Activated CD4-positive, CD25-positive, alpha-beta regulatory T cell treated with anti-CD3 and anti-CD28 coated beads, Interleukin-2, amount 50 U/mL, for 24 hours (primary cell): ENCODE measurements around the gene SH3RF3.

Source experiments
- ATAC-seq, 2 donors: fragments of 150-1000 bp; cut with Tn5 transposase; one replicate each; pipeline ENCODE4 v1.10.0; 2021; ENCODE audit warnings: mild to moderate bottlenecking in 1 of 2, moderate library complexity in 1 of 2

SH3RF3 gene

GRCh38 chr2:109244750-109245382 is 115.9 kb downstream of the SH3RF3 start:
- no peak for ATAC-seq

GRCh38 chr2:109246176-109246575 is 117.2 kb downstream of the SH3RF3 start:
- no peak for ATAC-seq

DNA sequence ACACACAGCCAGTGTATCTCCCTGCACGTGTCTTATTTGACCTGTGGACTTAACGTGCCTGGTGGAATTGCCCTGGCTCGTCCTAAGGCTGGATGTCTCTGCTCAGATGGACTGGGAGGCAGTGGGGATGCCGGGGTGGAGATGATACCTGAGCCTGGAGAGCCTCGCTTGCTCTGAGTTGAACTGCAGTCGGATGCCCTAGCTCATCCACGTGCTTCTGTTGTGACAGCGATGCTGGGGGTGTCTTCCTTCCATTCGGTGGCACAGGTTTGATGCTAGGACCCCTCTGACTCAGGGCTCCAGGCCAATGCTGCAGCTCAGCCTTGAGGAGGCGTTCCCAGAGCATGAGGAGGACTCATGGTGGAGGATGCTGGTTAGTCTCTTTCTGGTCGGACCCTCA is 117.6 kb downstream of the SH3RF3 start:
- no peak for ATAC-seq

- no peak for ATAC-seq
Measured at GRCh38 chr2:109247340-109247739, 118.3 kb downstream of the SH3RF3 start.

DNA sequence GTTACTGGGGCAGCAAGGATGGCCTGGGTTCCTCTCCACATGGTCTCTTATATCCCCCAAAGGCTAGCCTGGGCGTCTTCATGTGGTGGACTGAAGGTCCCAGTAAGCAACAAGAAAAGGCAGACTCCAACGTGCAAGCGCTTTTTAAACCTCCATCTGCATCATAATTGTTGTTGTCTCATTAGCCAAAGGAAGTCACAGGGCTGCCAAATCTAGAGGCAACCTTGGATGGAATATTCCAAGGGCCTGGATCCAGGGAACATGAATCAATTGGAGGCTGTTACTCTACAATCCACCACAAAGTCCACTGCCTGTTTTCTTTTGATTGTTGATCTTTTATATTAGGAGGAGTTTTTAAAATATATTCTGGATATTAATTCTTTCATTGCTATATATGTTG is 118.8 kb downstream of the SH3RF3 start:
- ATAC-seq: no peak

- ATAC-seq: no peak
Measured at GRCh38 chr2:109248590-109248989, 119.6 kb downstream of the SH3RF3 start.

DNA sequence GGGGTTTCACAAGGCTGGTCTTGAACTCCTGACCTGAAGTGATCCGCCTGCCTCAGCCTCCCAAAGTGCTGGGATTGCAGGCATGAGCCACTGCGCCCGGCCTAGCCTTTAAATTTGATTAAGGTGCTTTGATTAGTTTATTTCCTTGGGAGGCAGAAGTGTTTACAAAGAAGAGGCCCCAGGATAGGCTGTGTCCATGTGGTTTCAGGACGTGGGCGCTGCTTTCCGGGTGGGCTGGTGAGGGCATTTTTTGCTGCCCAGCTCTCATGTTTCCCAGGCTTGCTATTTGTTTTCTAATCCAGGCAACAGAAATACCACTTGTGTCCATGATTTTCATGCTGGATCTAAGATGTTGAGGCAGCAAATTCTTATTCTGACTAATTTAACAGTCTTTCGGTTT is 124.2 kb downstream of the SH3RF3 start:
- no peak for ATAC-seq

GRCh38 chr2:109254174-109254904 is 125.3 kb downstream of the SH3RF3 start:
- ATAC-seq: no peak

DNA sequence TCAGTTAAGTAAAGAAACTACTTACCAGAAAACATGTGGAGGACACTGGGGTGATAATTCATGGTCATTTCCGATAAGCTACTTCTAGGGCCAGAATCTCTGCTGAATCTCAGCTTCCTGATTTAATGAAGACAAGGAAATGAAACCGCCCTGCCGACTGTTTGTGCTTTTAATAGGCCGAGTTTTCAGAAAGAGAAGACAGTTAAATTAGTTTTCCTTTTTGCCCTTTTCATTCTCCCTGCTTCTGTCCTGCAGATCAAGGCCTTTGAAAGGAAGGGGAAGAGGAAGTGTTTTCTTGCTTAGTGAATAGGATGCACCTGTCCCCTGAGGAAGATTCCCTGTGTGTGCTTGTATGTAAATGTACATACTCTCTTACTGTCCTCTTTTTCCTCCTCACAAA is 126.6 kb downstream of the SH3RF3 start:
- no peak for ATAC-seq

DNA sequence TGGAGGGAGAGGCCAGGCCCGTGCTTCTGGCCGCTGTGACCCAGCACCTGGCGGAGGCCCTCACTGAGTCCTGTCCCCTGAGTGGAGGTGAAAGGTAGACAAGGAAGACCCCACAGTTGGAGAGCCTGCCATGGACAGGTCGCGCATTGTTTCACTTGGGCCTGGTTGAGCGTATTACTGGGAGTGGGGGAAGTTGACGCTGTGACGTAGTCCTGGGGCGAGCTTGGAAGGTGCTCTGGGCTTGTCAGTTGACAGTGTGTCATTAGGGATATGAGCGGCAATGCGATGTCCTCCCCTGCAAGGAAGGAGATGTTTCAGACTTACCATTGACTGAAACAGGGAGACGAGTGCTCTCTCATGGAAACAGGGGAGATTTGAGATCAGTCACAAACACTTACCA is 127.1 kb downstream of the SH3RF3 start:
- no peak for ATAC-seq

DNA sequence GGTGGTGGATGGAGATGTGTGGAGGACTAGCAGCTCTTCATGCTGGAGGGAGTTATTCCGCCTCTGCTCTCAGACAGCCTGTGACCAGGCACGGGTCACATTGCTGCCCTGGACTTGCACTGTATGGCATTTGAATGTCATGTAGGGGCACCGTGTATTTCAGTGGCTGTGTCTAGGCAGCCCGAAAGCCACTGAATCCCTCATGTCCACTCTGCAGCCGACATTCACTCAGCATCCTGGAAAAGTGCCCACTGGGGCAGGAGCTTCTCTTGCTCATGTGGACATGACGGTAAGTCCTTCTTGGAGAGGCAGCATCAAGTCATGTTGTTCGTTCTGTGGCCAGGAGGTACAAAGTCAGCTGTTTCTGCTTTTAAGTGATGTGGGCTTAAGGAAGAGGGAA is 127.9 kb downstream of the SH3RF3 start:
- ATAC-seq: no peak

- ATAC-seq: no peak
Measured at GRCh38 chr2:109257653-109258052, 128.6 kb downstream of the SH3RF3 start.

DNA sequence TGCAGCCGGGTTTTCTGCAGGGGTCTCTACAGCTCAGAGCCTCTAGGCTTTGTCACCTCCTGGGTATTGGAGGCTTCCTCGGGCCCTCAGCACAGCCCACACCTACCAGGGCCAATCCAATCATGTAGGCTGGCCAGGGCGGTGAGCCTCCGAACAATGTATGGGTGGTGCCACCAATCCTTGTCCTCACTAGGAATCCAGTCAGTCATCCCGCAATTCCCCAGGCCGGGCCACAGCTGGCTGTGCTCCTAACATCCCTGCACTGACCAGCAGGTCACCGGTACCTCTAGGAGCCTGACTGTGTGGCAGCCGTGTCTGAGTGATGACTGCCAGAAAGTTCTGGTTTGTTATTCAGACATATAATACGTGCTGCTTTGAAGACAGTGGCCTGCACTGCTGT is 129.4 kb downstream of the SH3RF3 start:
- no peak for ATAC-seq

- no peak for ATAC-seq
Measured at GRCh38 chr2:109258905-109259540, 130.0 kb downstream of the SH3RF3 start.

DNA sequence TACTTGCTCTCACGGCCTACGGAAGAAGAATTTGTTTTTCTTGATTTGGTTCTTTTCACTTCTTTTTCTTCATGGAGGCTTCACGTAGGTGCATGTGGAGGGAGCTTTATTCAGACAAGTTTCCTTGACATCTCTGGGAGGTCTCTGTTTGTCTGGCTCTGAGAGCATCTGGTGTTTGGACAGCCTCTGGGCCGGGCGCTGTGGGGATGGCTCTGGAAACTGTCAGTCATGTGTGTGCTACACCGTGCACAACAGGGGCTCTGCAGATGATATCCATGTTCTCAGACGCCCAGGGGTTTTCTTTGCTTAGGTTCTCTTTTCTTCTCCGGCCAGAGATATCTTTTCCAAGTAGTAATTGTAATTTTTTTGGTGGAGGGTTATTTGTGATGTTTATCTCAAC is 130.7 kb downstream of the SH3RF3 start:
- no peak for ATAC-seq

DNA sequence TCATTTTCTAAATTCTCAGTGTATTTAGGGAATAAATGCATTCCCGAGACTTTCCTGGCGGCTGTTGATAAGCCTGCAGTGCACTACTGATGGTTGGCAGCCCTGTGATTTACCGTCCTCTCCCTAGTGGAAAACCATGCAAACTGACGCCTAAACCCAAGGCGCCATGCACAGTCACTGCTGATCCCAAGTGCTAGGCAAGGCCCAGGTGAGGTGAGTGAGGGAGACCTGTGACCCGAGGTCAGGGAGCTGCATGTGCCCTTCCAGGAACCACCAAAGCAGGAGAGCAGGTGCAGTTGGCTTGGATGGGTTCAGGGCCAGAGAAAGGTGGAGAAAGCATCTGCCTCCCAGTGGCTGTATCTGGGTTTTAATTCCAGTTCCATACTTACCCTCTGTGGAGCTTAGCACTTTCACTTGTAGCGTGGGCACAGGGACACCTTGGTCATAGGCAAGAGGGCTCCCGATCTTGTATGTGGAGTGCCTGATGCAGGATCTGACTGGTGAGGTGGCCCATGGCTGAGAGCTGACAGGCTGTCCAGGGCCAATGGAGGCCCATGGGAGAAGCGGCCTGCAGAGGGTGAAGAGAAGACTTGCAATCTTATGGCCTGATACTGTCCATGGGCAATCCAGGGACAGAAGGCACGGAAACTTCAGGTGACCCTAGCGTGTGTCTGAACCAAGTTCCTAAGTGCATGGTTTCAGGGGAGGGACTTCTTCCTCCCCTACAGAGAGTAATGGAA is 131.3 kb downstream of the SH3RF3 start:
- no peak for ATAC-seq

DNA sequence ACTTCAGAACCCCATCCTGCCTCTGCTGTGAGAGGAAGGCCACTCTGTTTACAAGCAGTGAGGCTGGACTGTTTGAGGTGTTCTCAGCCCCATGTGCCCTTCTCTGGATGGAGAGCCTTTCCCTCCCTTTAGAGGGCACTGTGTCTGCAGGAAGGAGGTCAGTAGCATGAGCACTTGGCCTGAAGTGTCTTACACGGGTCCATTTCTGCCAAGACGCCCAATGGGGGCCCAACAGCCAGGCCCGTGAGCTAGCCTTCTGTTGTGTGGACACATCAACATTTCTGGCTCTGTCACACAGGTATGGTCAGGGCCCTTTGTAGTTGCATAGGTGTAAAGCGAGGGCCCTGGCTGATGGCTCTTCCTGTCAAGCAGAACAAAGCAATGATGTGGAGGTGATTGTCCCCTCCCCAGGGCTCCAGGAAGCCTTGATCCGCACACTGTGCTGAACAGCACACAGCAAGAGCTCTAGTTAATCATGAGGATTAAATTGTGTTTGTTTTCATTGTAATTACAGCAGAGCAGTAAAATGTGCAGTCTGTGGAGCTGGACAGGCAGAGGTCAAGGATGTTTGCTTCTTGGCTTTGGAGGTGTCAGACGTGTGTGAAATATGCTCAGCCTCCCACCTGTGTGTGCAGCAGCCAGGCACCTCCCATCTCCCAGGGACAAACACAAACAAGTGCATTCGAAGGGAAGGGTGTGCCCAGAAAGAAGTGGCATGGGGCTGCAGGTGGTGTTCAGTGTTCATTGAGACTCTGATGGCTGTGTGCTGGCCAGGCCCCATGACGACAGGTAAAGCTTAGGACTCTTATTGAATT is 132.1 kb downstream of the SH3RF3 start:
- no peak for ATAC-seq

GRCh38 chr2:109261906-109262631 is 133.1 kb downstream of the SH3RF3 start:
- no peak for ATAC-seq

DNA sequence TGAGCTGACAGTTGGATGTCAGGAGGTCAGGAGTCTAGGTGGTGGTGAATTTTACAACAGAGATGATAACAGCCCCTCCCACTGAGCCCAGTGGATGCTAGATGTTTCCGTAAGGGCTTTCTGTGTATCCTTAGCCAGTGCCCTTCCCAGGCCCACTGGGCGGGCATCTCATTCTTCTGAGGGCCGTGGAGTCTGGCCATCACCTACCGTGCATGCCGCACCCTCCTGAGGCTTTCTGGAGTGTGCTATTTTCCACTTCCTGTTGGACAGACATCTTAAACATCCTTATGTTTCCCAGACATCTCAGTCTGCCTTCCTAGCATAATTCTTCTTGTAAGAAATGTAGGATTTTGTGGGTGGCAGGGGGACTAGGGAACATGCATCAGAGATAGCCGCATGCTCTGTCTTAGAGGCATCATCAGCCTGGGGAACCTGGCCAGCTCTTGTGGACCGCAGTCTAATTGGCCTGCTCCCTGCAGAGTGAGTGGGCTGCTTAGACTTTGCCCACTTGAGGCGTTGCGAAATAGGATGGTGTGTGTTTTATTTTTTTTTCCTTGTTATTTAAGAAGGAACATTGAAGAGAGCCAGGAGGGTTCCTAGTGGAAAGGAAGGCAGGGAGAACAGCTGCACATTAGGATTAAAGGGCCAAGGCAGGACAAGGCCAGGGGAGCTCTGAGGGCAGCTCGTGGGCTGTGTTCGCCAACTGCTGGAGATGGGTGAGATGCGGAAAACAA is 135.8 kb downstream of the SH3RF3 start:
- ATAC-seq: no peak

DNA sequence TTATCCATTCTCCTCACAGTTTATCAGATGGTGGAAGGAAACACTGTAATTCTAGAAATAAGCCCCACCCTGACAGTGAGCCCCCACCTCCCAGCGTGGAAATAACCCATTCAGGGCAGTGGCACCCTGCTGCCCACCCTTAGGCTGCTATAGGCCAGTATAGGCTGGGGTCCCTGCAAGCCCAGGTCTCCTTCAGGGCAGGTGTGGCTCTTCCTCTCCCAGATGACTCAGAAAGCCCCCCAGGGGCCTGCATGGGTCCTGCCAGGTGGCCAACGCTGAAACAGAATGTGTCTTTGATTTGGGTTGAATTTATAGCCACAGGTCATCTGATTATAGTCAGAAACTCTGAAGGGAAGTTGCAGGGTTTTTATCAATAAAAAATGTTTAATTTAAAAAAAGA is 136.4 kb downstream of the SH3RF3 start:
- ATAC-seq: no peak

DNA sequence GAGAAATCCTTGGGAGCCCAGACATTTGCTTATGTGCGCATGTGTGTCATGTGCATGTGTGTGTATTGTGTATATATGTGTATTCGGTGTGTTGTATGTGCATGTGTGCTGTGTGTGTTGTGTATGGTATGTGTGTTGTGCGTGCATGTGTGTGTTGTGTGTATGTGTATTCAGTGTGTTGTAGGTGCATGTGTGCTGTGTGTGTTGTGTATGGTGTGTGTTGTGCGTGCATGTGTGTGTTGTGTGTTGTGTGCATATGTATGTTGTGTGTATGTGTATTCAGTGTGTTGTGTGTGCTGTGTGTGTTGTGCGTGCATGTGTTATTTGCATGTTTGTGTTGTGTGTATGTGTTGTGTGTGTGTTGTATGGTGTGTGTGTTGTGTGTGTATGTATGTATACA is 136.9 kb downstream of the SH3RF3 start:
- no peak for ATAC-seq
